HepG2 (cell line): ENCODE data around the gene MCF2L. TPM values are rescaled to one million over a fixed set of nuclear protein-coding genes. Genes with fewer than 3 reads are reported as not detected.

Experiments used
- CCDC6 ChIP-seq: sonication (generic); formaldehyde crosslinking; IDR thresholded peaks from 2 replicates; pipeline ENCODE4 v1.8.1; 2022; ENCODE audit warnings: mild to moderate bottlenecking, missing genetic modification reagents, moderate library complexity
- MAFG ChIP-seq: sonication (generic); formaldehyde crosslinking; IDR thresholded peaks from 2 replicates; pipeline ENCODE4 v1.5.1; 2020; ENCODE audit warnings: mild to moderate bottlenecking, missing genetic modification reagents
- MAZ ChIP-seq, 2 experiments: sonication (generic) in 1 of 2; formaldehyde crosslinking in 1 of 2; IDR thresholded peaks; 2 replicates each; pipeline versions ENCODE4 v1.5.0 to v1.6.1; 2012 to 2020; ENCODE audit warnings: low read depth in 2 of 2, mild to moderate bottlenecking in 2 of 2, borderline replicate concordance in 1 of 2, improper control_type of control experiment in 1 of 2, low read length in 1 of 2, missing genetic modification reagents in 1 of 2, moderate library complexity in 1 of 2
- NFIC ChIP-seq: IDR thresholded peaks from 2 replicates; pipeline ENCODE4 v1.6.1; 2012; ENCODE audit warnings: mild to moderate bottlenecking, low read length, inconsistent platforms
- POLR2AphosphoS5 ChIP-seq: IDR thresholded peaks from 2 replicates; pipeline ENCODE4 v1.6.1; 2012; ENCODE audit warnings: low read depth, low read length
- SOX5 ChIP-seq: IDR thresholded peaks from 2 replicates; pipeline ENCODE4 v1.6.1; 2016; ENCODE audit warnings: borderline replicate concordance
- SP5 ChIP-seq: IDR thresholded peaks from 2 replicates; pipeline ENCODE4 v1.6.1; 2016; ENCODE audit warnings: low read depth, borderline replicate concordance
- TEAD3 ChIP-seq: optimal IDR thresholded peaks from 2 replicates; pipeline ENCODE3; 2016; ENCODE audit warnings: borderline replicate concordance
- ZFP62 ChIP-seq: sonication (generic); formaldehyde crosslinking; IDR thresholded peaks from 2 replicates; pipeline ENCODE4 v1.4.0; 2020; ENCODE audit warnings: missing genetic modification reagents
- ZKSCAN5 ChIP-seq: sonication (generic); formaldehyde crosslinking; IDR thresholded peaks from 2 replicates; pipeline ENCODE4 v1.5.1; 2020; ENCODE audit warnings: mild to moderate bottlenecking, missing genetic modification reagents
- ZNF713 ChIP-seq: sonication (generic); formaldehyde crosslinking; IDR thresholded peaks from 2 replicates; pipeline ENCODE4 v1.4.0; 2020; ENCODE audit warnings: mild to moderate bottlenecking, missing genetic modification reagents
- polyA plus RNA-seq, 8 experiments: library from polyadenylated mRNA; depleted of rRNA in 3 of 8; stranded (reverse) in 7 of 8; unstranded in 1 of 8; fragments of >200 nt; fragmentation: Illumina TruSeq in 4 of 8; extraction: Trizol in 4 of 8; gene quantifications; 2 replicates each; pipeline versions ENCODE4 v1.2.1 to v1.2.3, GENCODE V29; 2011 to 2016; ENCODE audit warnings: low read depth in 4 of 8, missing spikeins in 1 of 8, mixed read lengths in 1 of 8; ENCODE audit not compliant: insufficient read depth in 1 of 8
- total RNA-seq, 5 experiments: library from RNA; depleted of rRNA; stranded (reverse); fragments of >200 nt; fragmentation: Illumina TruSeq; extraction: Trizol; gene quantifications; 2 replicates each; pipeline ENCODE4 v1.2.3, GENCODE V29; 2016; ENCODE audit warnings: low read depth in 1 of 5
- TF ChIP-seq, protein P1 (sequence below): sonication (generic); formaldehyde crosslinking; IDR thresholded peaks from 2 replicates; pipeline ENCODE4 v1.4.0; 2020; ENCODE audit warnings: missing genetic modification reagents, borderline replicate concordance
- TF ChIP-seq, protein P2 (sequence below), 2 experiments: fragments of 450-650 bp in 1 of 2; sonication (generic) in 1 of 2; formaldehyde crosslinking; IDR thresholded peaks; 2 replicates each; pipeline versions ENCODE4 v1.5.0 to v1.8.0; 2020 to 2022; ENCODE audit warnings: mild to moderate bottlenecking in 1 of 2, missing genetic modification reagents in 1 of 2
- TF ChIP-seq, protein P3 (sequence below): sonication (generic); IDR thresholded peaks from 2 replicates; pipeline ENCODE4 v1.6.1; 2016; ENCODE audit warnings: low read depth, borderline replicate concordance
- TF ChIP-seq, protein P4 (sequence below): sonication (generic); formaldehyde crosslinking; IDR thresholded peaks from 2 replicates; pipeline ENCODE4 v1.4.0; 2020; ENCODE audit warnings: low read depth, missing genetic modification reagents
- TF ChIP-seq, protein P5 (sequence below): sonication (generic); formaldehyde crosslinking; IDR thresholded peaks from 2 replicates; pipeline ENCODE4 v1.4.0; 2020; ENCODE audit warnings: mild to moderate bottlenecking, missing genetic modification reagents

Gene MCF2L
- total and polyA plus RNA-seq, 2 of the 13 experiments (the other 11 are each of a cell fraction or from before 2014, with no cell fraction given): 19.4 to 28.4 TPM

DNA sequence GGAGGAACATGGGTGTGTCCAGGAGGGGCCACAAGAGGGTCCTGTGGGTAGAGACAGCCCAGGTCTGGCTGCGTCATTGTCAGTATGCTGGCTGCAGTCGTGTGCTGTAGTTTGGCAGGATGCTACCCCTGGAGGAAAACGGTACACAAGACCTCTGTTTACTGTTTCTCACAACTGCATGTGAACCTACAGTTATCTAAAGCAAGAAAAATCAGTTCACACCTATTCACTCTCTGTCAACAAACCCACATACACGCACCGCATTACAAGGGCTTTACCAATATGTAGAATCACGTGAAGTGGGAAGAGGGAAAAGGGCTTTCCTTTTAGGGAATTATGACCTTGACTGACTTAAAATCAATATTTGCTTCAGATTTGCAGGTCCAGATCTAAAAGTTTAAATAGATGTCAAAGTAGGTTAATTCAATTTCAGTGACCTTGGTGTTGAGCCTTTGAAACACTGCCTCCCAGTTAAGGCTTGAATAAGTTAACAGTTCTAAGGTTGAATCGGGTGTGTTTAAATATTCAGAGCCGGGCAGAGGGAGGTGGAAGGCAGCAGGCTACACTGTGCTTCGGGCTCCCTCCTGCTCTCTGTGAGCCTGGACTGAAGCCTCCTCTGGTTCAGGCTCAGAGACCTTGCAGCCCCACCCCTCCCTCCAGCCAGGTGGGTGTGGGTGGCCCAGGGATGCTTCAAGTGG is 17.2 kb upstream of the MCF2L start (continued):
- TF ChIP-seq, protein P1, sequence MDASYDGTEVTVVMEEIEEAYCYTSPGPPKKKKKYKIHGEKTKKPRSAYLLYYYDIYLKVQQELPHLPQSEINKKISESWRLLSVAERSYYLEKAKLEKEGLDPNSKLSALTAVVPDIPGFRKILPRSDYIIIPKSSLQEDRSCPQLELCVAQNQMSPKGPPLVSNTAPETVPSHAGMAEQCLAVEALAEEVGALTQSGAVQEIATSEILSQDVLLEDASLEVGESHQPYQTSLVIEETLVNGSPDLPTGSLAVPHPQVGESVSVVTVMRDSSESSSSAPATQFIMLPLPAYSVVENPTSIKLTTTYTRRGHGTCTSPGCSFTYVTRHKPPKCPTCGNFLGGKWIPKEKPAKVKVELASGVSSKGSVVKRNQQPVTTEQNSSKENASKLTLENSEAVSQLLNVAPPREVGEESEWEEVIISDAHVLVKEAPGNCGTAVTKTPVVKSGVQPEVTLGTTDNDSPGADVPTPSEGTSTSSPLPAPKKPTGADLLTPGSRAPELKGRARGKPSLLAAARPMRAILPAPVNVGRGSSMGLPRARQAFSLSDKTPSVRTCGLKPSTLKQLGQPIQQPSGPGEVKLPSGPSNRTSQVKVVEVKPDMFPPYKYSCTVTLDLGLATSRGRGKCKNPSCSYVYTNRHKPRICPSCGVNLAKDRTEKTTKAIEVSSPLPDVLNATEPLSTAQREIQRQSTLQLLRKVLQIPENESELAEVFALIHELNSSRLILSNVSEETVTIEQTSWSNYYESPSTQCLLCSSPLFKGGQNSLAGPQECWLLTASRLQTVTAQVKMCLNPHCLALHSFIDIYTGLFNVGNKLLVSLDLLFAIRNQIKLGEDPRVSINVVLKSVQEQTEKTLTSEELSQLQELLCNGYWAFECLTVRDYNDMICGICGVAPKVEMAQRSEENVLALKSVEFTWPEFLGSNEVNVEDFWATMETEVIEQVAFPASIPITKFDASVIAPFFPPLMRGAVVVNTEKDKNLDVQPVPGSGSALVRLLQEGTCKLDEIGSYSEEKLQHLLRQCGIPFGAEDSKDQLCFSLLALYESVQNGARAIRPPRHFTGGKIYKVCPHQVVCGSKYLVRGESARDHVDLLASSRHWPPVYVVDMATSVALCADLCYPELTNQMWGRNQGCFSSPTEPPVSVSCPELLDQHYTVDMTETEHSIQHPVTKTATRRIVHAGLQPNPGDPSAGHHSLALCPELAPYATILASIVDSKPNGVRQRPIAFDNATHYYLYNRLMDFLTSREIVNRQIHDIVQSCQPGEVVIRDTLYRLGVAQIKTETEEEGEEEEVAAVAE (CRISPR knock-in tag): peak; percentile 81
- TF ChIP-seq ZFP62 (CRISPR knock-in tag) (no peak), CCDC6 (CRISPR knock-in tag) (0 out of 2 replicates have a peak, but pooled peaks have one; percentile 30), NFIC (peak; percentile 73; the same call in 1 of the 2 replicates), ZKSCAN5 (CRISPR knock-in tag) (no peak), MAFG (CRISPR knock-in tag) (no peak), TEAD3 (CRISPR knock-in tag) (peak; percentile 73), SOX5 (CRISPR knock-in tag) (peak; percentile 95), SP5 (CRISPR knock-in tag) (peak; percentile 57), POLR2AphosphoS5 (peak; percentile 59), ZNF713 (CRISPR knock-in tag) (no peak), MAZ (IDR thresholded peaks at IDR 0.05; ENCODE audit: borderline replicate concordance, low read depth, low read length) (0 out of 2 replicates have a peak, but pooled peaks have one; percentile 31), MAZ (CRISPR knock-in tag; IDR thresholded peaks at IDR 0.05; ENCODE audit: low read depth) (no peak)
- TF ChIP-seq, protein P2, sequence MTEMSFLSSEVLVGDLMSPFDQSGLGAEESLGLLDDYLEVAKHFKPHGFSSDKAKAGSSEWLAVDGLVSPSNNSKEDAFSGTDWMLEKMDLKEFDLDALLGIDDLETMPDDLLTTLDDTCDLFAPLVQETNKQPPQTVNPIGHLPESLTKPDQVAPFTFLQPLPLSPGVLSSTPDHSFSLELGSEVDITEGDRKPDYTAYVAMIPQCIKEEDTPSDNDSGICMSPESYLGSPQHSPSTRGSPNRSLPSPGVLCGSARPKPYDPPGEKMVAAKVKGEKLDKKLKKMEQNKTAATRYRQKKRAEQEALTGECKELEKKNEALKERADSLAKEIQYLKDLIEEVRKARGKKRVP (CRISPR knock-in tag; IDR thresholded peaks at IDR 0.05): peak in 1 of 2 experiments; percentile 67; a peak in 1 of 4 replicates
- TF ChIP-seq, protein P3, sequence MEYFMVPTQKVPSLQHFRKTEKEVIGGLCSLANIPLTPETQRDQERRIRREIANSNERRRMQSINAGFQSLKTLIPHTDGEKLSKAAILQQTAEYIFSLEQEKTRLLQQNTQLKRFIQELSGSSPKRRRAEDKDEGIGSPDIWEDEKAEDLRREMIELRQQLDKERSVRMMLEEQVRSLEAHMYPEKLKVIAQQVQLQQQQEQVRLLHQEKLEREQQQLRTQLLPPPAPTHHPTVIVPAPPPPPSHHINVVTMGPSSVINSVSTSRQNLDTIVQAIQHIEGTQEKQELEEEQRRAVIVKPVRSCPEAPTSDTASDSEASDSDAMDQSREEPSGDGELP: 0 out of 2 replicates have a peak, but pooled peaks have one; percentile 46
- TF ChIP-seq, protein P4, sequence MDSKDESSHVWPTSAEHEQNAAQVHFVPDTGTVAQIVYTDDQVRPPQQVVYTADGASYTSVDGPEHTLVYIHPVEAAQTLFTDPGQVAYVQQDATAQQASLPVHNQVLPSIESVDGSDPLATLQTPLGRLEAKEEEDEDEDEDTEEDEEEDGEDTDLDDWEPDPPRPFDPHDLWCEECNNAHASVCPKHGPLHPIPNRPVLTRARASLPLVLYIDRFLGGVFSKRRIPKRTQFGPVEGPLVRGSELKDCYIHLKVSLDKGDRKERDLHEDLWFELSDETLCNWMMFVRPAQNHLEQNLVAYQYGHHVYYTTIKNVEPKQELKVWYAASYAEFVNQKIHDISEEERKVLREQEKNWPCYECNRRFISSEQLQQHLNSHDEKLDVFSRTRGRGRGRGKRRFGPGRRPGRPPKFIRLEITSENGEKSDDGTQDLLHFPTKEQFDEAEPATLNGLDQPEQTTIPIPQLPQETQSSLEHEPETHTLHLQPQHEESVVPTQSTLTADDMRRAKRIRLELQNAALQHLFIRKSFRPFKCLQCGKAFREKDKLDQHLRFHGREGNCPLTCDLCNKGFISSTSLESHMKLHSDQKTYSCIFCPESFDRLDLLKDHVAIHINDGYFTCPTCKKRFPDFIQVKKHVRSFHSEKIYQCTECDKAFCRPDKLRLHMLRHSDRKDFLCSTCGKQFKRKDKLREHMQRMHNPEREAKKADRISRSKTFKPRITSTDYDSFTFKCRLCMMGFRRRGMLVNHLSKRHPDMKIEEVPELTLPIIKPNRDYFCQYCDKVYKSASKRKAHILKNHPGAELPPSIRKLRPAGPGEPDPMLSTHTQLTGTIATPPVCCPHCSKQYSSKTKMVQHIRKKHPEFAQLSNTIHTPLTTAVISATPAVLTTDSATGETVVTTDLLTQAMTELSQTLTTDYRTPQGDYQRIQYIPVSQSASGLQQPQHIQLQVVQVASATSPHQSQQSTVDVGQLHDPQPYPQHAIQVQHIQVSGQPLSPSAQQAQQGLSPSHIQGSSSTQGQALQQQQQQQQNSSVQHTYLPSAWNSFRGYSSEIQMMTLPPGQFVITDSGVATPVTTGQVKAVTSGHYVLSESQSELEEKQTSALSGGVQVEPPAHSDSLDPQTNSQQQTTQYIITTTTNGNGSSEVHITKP (CRISPR knock-in tag): peak; percentile 71; the same call in 1 of the 2 replicates
- TF ChIP-seq, protein P5, sequence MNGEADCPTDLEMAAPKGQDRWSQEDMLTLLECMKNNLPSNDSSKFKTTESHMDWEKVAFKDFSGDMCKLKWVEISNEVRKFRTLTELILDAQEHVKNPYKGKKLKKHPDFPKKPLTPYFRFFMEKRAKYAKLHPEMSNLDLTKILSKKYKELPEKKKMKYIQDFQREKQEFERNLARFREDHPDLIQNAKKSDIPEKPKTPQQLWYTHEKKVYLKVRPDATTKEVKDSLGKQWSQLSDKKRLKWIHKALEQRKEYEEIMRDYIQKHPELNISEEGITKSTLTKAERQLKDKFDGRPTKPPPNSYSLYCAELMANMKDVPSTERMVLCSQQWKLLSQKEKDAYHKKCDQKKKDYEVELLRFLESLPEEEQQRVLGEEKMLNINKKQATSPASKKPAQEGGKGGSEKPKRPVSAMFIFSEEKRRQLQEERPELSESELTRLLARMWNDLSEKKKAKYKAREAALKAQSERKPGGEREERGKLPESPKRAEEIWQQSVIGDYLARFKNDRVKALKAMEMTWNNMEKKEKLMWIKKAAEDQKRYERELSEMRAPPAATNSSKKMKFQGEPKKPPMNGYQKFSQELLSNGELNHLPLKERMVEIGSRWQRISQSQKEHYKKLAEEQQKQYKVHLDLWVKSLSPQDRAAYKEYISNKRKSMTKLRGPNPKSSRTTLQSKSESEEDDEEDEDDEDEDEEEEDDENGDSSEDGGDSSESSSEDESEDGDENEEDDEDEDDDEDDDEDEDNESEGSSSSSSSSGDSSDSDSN (CRISPR knock-in tag): peak; percentile 33; the same call in 1 of the 2 replicates
